ENCODE measurements around the gene SAA1.

- TF ChIP-seq, protein P1, sequence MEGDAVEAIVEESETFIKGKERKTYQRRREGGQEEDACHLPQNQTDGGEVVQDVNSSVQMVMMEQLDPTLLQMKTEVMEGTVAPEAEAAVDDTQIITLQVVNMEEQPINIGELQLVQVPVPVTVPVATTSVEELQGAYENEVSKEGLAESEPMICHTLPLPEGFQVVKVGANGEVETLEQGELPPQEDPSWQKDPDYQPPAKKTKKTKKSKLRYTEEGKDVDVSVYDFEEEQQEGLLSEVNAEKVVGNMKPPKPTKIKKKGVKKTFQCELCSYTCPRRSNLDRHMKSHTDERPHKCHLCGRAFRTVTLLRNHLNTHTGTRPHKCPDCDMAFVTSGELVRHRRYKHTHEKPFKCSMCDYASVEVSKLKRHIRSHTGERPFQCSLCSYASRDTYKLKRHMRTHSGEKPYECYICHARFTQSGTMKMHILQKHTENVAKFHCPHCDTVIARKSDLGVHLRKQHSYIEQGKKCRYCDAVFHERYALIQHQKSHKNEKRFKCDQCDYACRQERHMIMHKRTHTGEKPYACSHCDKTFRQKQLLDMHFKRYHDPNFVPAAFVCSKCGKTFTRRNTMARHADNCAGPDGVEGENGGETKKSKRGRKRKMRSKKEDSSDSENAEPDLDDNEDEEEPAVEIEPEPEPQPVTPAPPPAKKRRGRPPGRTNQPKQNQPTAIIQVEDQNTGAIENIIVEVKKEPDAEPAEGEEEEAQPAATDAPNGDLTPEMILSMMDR (IDR thresholded peaks at IDR 0.05; ENCODE audit: borderline replicate concordance, extremely low read depth, low read length, poor library complexity, severe bottlenecking), result no peak
- TF ChIP-seq EZH2 (IDR thresholded peaks at IDR 0.05; ENCODE audit: borderline replicate concordance, low read depth, low read length, severe bottlenecking), result no peak
Measured at GRCh38 chr11:18235394-18236334, 30.4 kb upstream of the SAA1 start.

Measured in DND-41 (cell line).